DOHH2 (cell line): ENCODE data around the gene ANKRD6.

Experiments used
- H3F3A ChIP-seq: fragments of 200-600 bp; sonication (generic), shearing (Covaris generic); 2 replicates; pipeline ENCODE4 v1.6.0; 2016; ENCODE audit warnings: antibody characterized with exemption, mild to moderate bottlenecking; ENCODE audit not compliant: control insufficient read depth, insufficient read depth
- H3K27ac ChIP-seq: fragments of 200-600 bp; sonication (generic); 2 replicates; pipeline ENCODE4 v1.5.1; 2014; ENCODE audit warnings: low read depth, mild to moderate bottlenecking, low read length, moderate library complexity
- H3K27me3 ChIP-seq: fragments of 200-600 bp; sonication (generic); 2 replicates; pipeline ENCODE4 v1.6.1; 2014; ENCODE audit warnings: mild to moderate bottlenecking, low read length, mixed read lengths; ENCODE audit not compliant: control insufficient read depth
- H3K36me3 ChIP-seq: fragments of 200-600 bp; sonication (generic); 2 replicates; pipeline ENCODE4 v1.6.1; 2014; ENCODE audit warnings: mild to moderate bottlenecking, low read length, moderate library complexity, mixed read lengths; ENCODE audit not compliant: control insufficient read depth
- H3K4me1 ChIP-seq: fragments of 200-600 bp; sonication (generic); 2 replicates; pipeline ENCODE4 v1.6.1; 2014; ENCODE audit warnings: mild to moderate bottlenecking, low read length, mixed read lengths; ENCODE audit not compliant: control insufficient read depth
- H3K4me2 ChIP-seq: fragments of 200-600 bp; sonication (generic); 2 replicates; pipeline ENCODE4 v1.6.0; 2014; ENCODE audit warnings: mild to moderate bottlenecking, low read length, moderate library complexity
- H3K4me3 ChIP-seq: fragments of 200-600 bp; sonication (generic); 2 replicates; pipeline ENCODE4 v1.5.1; 2014; ENCODE audit warnings: mild to moderate bottlenecking, low read length, mixed read lengths
- H3K79me2 ChIP-seq: fragments of 200-600 bp; sonication (generic); 2 replicates; pipeline ENCODE4 v1.6.1; 2014; ENCODE audit warnings: mild to moderate bottlenecking, low read length, mixed read lengths; ENCODE audit not compliant: control insufficient read depth
- H3K9me2 ChIP-seq: fragments of 200-600 bp; sonication (generic); replicated peaks from 2 replicates; pipeline ENCODE4 v1.6.1; 2014; ENCODE audit warnings: mild to moderate bottlenecking, low read length, mixed read lengths; ENCODE audit not compliant: control insufficient read depth
- H3K9me3 ChIP-seq: fragments of 200-600 bp; sonication (generic); 2 replicates; pipeline ENCODE4 v1.6.1; 2014; ENCODE audit warnings: antibody characterized with exemption, low read length, mixed read lengths; ENCODE audit not compliant: control insufficient read depth, insufficient read depth
- H4K20me1 ChIP-seq: fragments of 200-600 bp; sonication (generic); 2 replicates; pipeline ENCODE4 v1.6.0; 2014; ENCODE audit warnings: low read depth, mild to moderate bottlenecking, antibody characterized with exemption, low read length, moderate library complexity; ENCODE audit not compliant: control insufficient read depth, insufficient read depth
- EZH2phosphoT487 ChIP-seq: fragments of 200-600 bp; sonication (generic); IDR thresholded peaks from 2 replicates; pipeline ENCODE4 v1.6.1; 2017; ENCODE audit warnings: borderline replicate concordance, mild to moderate bottlenecking, antibody characterized with exemption, low read length, moderate library complexity, mixed read lengths
- TF ChIP-seq, protein P1 (sequence below): fragments of 200-600 bp; sonication (generic); IDR thresholded peaks from one replicate; pipeline ENCODE4 v1.5.1; 2014; ENCODE audit warnings: antibody characterized with exemption, mild to moderate bottlenecking, low read depth, low read length; ENCODE audit not compliant: poor library complexity, severe bottlenecking

ANKRD6 gene

DNA sequence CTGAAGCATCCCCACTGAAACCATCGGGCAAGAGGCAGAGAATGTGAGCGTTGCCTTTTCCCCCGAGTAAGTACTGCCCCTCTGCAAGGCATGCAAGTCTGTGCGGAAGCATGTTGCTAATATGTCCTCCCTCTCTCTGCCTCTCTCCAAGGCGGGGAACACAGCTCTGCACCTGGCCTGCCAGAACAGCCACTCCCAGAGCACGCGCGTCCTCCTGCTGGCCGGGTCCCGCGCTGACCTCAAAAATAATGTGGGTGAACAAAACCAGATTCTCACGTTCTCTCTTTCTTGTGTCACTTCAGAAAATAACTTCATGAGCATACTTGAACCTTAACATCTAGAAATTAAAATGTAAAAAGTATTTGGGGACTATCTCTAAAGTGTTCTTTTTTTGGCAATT is 179.2 kb downstream of the ANKRD6 start:
- TF ChIP-seq, protein P1, sequence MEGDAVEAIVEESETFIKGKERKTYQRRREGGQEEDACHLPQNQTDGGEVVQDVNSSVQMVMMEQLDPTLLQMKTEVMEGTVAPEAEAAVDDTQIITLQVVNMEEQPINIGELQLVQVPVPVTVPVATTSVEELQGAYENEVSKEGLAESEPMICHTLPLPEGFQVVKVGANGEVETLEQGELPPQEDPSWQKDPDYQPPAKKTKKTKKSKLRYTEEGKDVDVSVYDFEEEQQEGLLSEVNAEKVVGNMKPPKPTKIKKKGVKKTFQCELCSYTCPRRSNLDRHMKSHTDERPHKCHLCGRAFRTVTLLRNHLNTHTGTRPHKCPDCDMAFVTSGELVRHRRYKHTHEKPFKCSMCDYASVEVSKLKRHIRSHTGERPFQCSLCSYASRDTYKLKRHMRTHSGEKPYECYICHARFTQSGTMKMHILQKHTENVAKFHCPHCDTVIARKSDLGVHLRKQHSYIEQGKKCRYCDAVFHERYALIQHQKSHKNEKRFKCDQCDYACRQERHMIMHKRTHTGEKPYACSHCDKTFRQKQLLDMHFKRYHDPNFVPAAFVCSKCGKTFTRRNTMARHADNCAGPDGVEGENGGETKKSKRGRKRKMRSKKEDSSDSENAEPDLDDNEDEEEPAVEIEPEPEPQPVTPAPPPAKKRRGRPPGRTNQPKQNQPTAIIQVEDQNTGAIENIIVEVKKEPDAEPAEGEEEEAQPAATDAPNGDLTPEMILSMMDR: no peak
- no peak for TF ChIP-seq EZH2phosphoT487
- Histone ChIP-seq H3F3A (no peaks in the 10 kb centered on the region), H3K9me2 (no peaks in the 10 kb centered on the region), H3K4me3 (no peak overlapping the region), H3K27me3 (no peaks in the 10 kb centered on the region), H4K20me1 (no peaks in the 10 kb centered on the region), H3K79me2 (no peaks in the 10 kb centered on the region), H3K9me3 (no peaks in the 10 kb centered on the region), H3K36me3 (no peaks in the 10 kb centered on the region), H3K27ac (no peak overlapping the region), H3K4me2 (no peak overlapping the region), H3K4me1 (peaks cover 6% of the 10 kb centered on the region)

- no peaks in the 10 kb centered on the region for H4K20me1 ChIP-seq
- no peaks in the 10 kb centered on the region for H3K27me3 ChIP-seq
- H3F3A ChIP-seq: no peaks in the 10 kb centered on the region
- H3K79me2 ChIP-seq: no peaks in the 10 kb centered on the region
- H3K36me3 ChIP-seq: no peaks in the 10 kb centered on the region
- TF ChIP-seq, protein P1: no peak
- no peak for TF ChIP-seq EZH2phosphoT487
- H3K9me3 ChIP-seq: no peaks in the 10 kb centered on the region
- peaks cover 6% of the 10 kb centered on the region for H3K4me1 ChIP-seq
- no peak overlapping the region for H3K27ac ChIP-seq
- H3K4me2 ChIP-seq: no peak overlapping the region
- no peak overlapping the region for H3K4me3 ChIP-seq
- H3K9me2 ChIP-seq: no peaks in the 10 kb centered on the region
Measured at GRCh38 chr6:89613790-89614189, 180.8 kb downstream of the ANKRD6 start.

DNA sequence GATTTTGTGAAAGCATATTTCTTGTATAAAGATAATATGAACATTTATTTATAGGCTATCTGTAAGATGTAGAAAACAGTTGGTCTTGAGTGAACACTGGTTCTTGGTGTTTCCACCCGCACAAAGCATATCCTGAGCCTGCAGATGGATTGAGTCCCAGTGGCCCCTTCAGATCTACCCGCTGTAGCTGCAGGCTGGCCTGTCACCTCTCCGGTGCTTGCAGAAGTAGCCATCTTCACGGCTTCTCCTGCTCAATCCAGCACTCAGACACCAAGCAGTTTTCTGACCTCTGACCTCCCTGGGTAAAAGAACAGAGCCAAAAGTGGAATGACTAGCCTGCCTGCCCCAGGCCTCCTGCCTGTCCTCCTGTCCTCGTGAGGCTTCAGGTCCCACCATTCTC is 182.9 kb downstream of the ANKRD6 start:
- H3K79me2 ChIP-seq: no peaks in the 10 kb centered on the region
- TF ChIP-seq, protein P1: no peak
- no peak for TF ChIP-seq EZH2phosphoT487

DNA sequence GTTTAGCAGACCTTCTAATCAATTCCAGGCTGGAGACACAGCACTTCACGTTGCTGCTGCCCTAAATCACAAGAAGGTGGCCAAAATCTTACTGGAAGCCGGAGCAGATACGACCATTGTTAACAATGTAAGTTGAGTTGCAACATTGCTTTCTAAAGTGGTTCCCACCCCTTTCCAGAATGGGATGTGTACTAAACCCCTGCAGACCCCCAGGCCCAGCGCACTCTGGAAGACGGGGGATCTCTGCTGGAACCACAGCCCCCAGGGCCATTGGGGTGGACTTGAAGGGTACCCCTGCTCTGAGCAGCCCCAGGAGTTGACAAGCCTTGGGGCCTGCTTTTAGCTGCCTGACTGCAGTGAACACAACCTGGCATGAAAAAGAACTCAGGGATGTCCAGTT is 183.6 kb downstream of the ANKRD6 start:
- no peaks in the 10 kb centered on the region for H4K20me1 ChIP-seq
- no peak for TF ChIP-seq EZH2phosphoT487
- TF ChIP-seq, protein P1: no peak
- H3K4me3 ChIP-seq: no peak overlapping the region
- no peak overlapping the region for H3K4me2 ChIP-seq
- H3K9me3 ChIP-seq: no peaks in the 10 kb centered on the region
- H3K9me2 ChIP-seq: no peaks in the 10 kb centered on the region
- no peaks in the 10 kb centered on the region for H3K27me3 ChIP-seq
- no peaks in the 10 kb centered on the region for H3K79me2 ChIP-seq
- H3K36me3 ChIP-seq: no peaks in the 10 kb centered on the region
- no peaks in the 10 kb centered on the region for H3F3A ChIP-seq
- no peak overlapping the region for H3K27ac ChIP-seq
- H3K4me1 ChIP-seq: peaks cover 4% of the 10 kb centered on the region

More for the DNA sequence above, 182.9 kb downstream of the ANKRD6 start:
- Histone ChIP-seq H3K4me3 (no peak overlapping the region), H3K9me2 (no peaks in the 10 kb centered on the region), H3K27ac (no peak overlapping the region), H3F3A (no peaks in the 10 kb centered on the region), H3K4me1 (peaks cover 6% of the 10 kb centered on the region), H3K27me3 (no peaks in the 10 kb centered on the region), H3K36me3 (no peaks in the 10 kb centered on the region), H3K4me2 (no peak overlapping the region), H4K20me1 (no peaks in the 10 kb centered on the region), H3K9me3 (no peaks in the 10 kb centered on the region)
